HG02840 (cell line): Measurements from ENCODE around the gene EPS8.
"Not testable (repeated sequence)": the region's sequence is repeated elsewhere in the genome, so short reads cannot be mapped to it uniquely, and the experiment has no call there.

Experiments
- ATAC-seq: cut with Tn5 transposase; IDR thresholded peaks from one replicate; pipeline ENCODE4 v1.9.1; 2021; ENCODE audit warnings: mild to moderate bottlenecking, moderate library complexity, moderate number of reproducible peaks; ENCODE audit not compliant: unreplicated experiment, low FRiP score

EPS8 gene

GRCh38 chr12:15762162-15762561 lies 27.0 kb downstream of the EPS8 start:
- not testable (repeated sequence) for ATAC-seq

- ATAC-seq = no peak
Measured at GRCh38 chr12:15757553-15758255, 31.5 kb downstream of the EPS8 start.

- no peak for ATAC-seq
Measured at GRCh38 chr12:15756822-15757221, 32.4 kb downstream of the EPS8 start.

GRCh38 chr12:15754233-15754632 lies 35.0 kb downstream of the EPS8 start:
- ATAC-seq = no peak

GRCh38 chr12:15752785-15753184 lies 36.4 kb downstream of the EPS8 start:
- no peak for ATAC-seq

- no peak for ATAC-seq
Measured at GRCh38 chr12:15751741-15752140, 37.4 kb downstream of the EPS8 start.

- ATAC-seq = no peak
Measured at GRCh38 chr12:15749937-15750336, 39.3 kb downstream of the EPS8 start.

GRCh38 chr12:15741870-15742269 lies 47.3 kb downstream of the EPS8 start:
- ATAC-seq = not testable (repeated sequence)

GRCh38 chr12:15741082-15741481 lies 48.1 kb downstream of the EPS8 start:
- ATAC-seq = no peak

- ATAC-seq = not testable (repeated sequence)
Measured at GRCh38 chr12:15740389-15740788, 48.8 kb downstream of the EPS8 start.

GRCh38 chr12:15738438-15739015 lies 50.7 kb downstream of the EPS8 start:
- no peak for ATAC-seq

GRCh38 chr12:15735837-15736615 lies 53.2 kb downstream of the EPS8 start:
- ATAC-seq = no peak

GRCh38 chr12:15733136-15733535 lies 56.1 kb downstream of the EPS8 start:
- no peak for ATAC-seq

- ATAC-seq = peak; percentile 67
Measured at GRCh38 chr12:15732341-15733061, 56.7 kb downstream of the EPS8 start.

- ATAC-seq = no peak
Measured at GRCh38 chr12:15731940-15732339, 57.2 kb downstream of the EPS8 start.

GRCh38 chr12:15729097-15729496 lies 60.1 kb downstream of the EPS8 start:
- ATAC-seq = no peak

GRCh38 chr12:15728118-15728598 lies 61.0 kb downstream of the EPS8 start:
- no peak for ATAC-seq

GRCh38 chr12:15726878-15727150 lies 62.4 kb downstream of the EPS8 start:
- no peak for ATAC-seq

- no peak for ATAC-seq
Measured at GRCh38 chr12:15726027-15726877, 62.9 kb downstream of the EPS8 start.

- ATAC-seq = no peak
Measured at GRCh38 chr12:15722951-15723350, 66.2 kb downstream of the EPS8 start.
